Neural cell (in vitro differentiated cells): ENCODE measurements around the gene TFRC.

Experiments used
- POLR2AphosphoS5 ChIP-seq: IDR thresholded peaks from 2 replicates; pipeline ENCODE4 v1.6.1; 2012
- TF ChIP-seq, protein P1 (sequence below): fragments of 450-650 bp; IDR thresholded peaks from 2 replicates; pipeline ENCODE4 v1.5.1; 2014; ENCODE audit warnings: antibody characterized with exemption, mild to moderate bottlenecking, moderate library complexity; ENCODE audit not compliant: poor library complexity, severe bottlenecking
- TF ChIP-seq, protein P2 (sequence below): IDR thresholded peaks from 2 replicates; pipeline ENCODE4 v1.6.1; 2012; ENCODE audit warnings: borderline replicate concordance

DNA sequence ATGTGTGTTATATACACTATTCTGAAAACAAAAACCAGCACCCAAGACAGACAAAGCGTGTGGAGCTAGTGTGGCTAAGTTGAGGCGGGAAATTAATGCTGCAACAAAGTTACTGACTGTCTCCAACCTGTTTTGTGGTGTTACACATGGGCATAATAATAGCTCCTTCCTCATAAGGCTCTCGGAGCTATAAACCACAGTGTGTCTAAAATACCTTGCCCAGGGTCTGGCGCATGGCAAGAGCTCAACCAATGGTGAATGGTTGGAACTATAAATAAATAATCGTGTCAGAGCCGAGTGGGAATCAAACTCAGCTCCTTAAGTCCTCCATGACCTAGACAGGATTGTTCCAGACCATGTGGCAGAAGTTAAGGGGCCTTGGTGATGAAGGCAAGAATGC lies 35.9 kb upstream of the TFRC start:
- TF ChIP-seq POLR2AphosphoS5, result no peak
- TF ChIP-seq, protein P1, sequence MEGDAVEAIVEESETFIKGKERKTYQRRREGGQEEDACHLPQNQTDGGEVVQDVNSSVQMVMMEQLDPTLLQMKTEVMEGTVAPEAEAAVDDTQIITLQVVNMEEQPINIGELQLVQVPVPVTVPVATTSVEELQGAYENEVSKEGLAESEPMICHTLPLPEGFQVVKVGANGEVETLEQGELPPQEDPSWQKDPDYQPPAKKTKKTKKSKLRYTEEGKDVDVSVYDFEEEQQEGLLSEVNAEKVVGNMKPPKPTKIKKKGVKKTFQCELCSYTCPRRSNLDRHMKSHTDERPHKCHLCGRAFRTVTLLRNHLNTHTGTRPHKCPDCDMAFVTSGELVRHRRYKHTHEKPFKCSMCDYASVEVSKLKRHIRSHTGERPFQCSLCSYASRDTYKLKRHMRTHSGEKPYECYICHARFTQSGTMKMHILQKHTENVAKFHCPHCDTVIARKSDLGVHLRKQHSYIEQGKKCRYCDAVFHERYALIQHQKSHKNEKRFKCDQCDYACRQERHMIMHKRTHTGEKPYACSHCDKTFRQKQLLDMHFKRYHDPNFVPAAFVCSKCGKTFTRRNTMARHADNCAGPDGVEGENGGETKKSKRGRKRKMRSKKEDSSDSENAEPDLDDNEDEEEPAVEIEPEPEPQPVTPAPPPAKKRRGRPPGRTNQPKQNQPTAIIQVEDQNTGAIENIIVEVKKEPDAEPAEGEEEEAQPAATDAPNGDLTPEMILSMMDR, result no peak
- TF ChIP-seq, protein P2, sequence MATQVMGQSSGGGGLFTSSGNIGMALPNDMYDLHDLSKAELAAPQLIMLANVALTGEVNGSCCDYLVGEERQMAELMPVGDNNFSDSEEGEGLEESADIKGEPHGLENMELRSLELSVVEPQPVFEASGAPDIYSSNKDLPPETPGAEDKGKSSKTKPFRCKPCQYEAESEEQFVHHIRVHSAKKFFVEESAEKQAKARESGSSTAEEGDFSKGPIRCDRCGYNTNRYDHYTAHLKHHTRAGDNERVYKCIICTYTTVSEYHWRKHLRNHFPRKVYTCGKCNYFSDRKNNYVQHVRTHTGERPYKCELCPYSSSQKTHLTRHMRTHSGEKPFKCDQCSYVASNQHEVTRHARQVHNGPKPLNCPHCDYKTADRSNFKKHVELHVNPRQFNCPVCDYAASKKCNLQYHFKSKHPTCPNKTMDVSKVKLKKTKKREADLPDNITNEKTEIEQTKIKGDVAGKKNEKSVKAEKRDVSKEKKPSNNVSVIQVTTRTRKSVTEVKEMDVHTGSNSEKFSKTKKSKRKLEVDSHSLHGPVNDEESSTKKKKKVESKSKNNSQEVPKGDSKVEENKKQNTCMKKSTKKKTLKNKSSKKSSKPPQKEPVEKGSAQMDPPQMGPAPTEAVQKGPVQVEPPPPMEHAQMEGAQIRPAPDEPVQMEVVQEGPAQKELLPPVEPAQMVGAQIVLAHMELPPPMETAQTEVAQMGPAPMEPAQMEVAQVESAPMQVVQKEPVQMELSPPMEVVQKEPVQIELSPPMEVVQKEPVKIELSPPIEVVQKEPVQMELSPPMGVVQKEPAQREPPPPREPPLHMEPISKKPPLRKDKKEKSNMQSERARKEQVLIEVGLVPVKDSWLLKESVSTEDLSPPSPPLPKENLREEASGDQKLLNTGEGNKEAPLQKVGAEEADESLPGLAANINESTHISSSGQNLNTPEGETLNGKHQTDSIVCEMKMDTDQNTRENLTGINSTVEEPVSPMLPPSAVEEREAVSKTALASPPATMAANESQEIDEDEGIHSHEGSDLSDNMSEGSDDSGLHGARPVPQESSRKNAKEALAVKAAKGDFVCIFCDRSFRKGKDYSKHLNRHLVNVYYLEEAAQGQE, result no peak
